GM21576 (cell line): ENCODE results near the gene CDH8.

Source experiments
- ATAC-seq: cut with Tn5 transposase; IDR thresholded peaks from one replicate; pipeline ENCODE4 v1.9.1; 2021; ENCODE audit warnings: mild to moderate bottlenecking, moderate library complexity; ENCODE audit not compliant: unreplicated experiment

CDH8 gene

DNA sequence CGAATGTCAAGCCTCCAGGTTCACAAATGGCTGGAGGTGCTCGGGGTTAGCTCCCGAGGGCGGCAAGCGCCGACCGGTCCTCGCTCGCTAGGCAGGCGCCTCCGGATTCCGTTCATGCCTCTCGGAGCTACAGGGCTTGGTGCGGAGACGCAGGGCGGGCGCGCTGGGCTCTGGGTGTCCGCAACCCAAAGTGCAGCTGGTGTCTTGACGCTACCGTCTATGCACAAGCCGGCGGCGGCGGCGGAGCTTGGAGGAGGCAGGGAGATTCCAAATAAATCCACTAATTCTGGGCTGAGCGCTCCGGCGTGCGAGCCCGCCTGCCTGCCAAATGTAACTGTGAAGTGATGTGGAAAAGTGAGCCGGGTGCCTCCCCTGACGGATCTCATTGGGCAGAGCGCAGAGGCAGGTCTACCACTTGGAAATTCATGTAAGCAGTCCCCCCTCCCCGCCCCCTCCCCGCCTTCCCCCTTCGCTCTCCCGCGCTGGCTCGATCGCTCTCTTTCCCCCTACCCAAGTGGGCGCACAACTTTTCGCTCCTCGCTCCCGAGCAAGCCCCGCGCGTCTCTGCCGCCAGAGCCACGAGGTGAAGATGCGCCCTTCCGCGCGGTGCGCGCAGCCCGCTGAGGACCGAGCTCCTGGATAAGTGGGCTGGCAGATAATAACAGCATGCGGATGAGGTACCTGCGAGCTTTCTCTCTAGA, at the start of gene CDH8:
Gene CDH8 (minus strand): TSS at position 338 of the 701 bp plus-strand sequence. CDS start 15,035 bp downstream, outside the sequence.
- no peak for ATAC-seq

- ATAC-seq = no peak
These were observed 43.0 kb upstream of the CDH8 start for GRCh38 chr16:62079236-62079635.

DNA sequence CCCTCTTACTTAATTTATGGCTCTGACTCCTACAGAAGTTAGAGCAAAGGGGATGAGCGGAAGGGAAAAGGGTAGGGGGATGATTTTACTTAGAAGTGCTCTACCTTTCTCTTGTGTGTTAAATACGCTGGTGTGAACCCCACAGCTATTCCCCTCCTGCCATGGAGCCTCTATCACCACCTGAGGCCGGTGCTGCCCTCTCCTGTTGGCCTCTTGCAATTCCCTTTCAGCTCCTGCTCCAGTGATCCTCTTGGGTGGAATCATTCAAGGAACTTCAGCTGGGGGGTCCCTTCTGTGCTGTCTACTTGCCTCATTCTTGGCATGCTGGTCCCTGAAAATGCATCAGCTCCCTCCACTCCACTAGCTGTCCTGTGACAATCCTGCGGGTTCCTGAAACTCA, 41.8 kb upstream of the CDH8 start:
- no peak for ATAC-seq

DNA sequence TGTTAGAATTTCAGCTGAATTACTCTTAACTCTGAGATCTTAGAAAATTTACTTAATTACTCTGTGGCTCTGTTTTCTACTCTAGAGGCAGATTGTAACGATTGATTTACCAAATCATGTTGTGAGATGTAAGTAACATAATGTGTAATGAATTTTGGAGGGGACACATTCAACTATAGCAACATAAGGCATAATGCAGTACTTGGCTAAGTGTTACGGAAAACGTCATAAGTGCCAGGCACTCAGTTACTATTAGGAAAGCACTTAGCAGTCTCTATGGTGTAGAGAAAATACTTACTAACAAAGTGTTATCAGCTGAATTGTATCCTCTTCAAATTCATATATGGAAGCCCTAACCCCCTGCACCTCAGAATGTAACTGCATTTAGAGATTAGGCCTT, 40.6 kb upstream of the CDH8 start:
- ATAC-seq = no peak

DNA sequence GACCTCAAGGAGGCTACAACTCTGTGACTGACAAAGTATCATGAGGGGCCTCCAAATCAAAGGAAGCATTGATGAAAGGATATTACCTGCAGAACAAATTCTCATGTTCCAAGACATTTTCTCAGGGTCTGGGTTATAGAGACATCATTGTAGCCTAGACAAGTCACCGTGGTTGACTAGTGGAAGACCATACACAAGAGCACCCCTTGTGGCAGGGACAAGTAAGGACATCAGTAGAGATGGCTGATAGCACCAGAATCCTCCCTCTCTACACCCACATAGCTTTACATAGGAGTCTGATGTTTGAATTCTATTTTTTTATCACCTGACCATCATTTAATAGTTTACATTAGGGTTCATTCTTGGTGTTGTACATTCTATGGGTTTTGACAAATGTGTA, 32.5 kb upstream of the CDH8 start:
- ATAC-seq = no peak

DNA sequence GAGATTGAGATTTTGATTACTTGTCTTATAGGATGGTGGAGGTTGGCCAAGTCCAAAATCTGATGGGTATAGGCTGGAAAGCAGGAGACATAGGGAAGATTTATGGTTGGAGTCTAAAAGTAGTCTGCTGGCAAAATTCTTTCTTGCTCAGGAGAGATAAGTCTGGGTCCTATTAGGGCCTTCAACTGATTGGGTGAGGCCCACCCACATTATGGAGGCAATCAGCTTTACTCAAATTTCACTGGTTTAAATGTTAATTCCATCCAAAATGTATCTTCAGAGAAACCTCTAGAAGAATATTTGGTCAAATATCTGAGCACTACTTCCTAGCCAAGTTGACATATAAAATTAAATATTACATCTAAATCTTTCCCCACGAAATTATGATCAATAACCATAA, 31.7 kb upstream of the CDH8 start:
- ATAC-seq = no peak

DNA sequence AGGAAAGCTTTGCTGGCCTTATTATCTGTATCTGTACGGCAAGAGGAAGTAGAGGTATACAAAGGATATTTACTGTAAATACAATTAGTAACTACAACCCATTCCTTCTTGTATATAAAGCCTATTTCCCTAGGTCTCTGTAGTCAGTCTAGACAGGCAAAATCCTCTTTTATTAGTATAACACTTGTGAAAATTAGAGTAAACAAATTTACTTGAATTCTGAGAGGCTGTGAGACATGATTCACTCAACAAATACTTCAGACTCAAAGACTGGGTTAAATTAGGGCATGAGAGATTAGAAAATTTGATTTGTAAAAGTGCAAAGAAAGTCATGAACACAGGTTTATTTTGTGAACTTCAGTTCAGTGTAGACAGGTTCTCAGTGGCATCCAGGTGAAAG, 30.9 kb upstream of the CDH8 start:
- ATAC-seq = no peak

- ATAC-seq = no peak
These were observed 30.5 kb upstream of the CDH8 start for GRCh38 chr16:62066747-62067146.

DNA sequence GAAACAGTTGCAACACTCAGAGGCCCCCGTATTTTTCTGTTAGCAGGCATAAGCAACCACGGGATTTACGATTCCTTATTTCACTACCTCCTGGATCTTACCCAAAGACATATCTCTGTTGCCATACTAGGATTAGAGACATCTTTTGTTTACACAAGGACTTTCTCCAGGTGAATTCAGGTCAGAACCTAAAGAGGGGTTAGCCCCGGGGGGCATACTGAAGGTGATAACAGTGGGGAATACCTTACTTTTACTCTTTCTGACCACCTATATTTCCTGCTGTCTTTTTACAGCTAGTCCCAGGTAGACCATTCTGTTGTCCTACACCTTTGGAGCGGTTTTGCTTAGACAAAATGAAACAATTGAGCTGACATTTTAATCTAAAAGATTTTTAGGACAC, 27.9 kb upstream of the CDH8 start:
- ATAC-seq = no peak

DNA sequence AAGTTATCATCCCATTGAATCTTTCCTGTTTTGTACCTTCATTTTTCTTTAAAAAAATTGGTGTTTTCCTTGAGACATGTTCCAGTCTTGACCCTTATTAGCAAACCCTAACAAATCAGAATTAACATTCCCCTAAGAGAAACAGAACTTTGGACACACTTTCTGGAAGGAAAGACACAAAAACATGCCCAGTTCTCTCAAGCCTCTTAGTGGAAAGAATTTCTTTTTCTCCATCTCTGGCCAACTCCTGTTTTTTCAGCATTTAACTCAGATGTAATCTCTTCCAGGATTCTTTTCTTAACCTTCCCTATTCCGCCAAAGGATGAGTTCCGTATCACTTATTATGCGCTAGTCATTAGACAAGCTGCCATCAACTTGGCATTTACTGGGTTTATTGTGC, 23.9 kb upstream of the CDH8 start:
- ATAC-seq = no peak

GRCh38 chr16:62059527-62059926, 23.3 kb upstream of the CDH8 start:
- ATAC-seq = no peak

- ATAC-seq = no peak
These were observed 22.2 kb upstream of the CDH8 start for GRCh38 chr16:62058412-62058811.

DNA sequence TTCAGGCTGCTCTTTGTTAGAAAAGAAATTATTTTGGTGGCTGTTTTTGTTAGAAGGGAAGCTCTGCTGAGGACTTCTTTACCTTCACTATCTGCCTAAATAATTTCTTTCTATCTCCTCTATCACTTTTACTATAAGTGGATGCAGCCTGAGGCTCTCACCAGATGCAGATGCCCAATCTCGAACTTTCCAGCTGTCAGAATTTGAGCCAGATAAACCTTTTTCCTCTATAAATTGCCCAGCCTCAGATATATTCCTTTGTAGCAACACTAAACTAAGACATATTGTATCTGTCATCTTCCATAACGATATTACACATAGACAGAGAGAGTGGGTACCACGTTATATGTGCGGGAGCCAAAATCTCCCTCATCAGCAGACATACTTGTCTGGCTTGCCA, 15.7 kb upstream of the CDH8 start:
- ATAC-seq = no peak

GRCh38 chr16:62050793-62051192, 14.6 kb upstream of the CDH8 start:
- no peak for ATAC-seq

DNA sequence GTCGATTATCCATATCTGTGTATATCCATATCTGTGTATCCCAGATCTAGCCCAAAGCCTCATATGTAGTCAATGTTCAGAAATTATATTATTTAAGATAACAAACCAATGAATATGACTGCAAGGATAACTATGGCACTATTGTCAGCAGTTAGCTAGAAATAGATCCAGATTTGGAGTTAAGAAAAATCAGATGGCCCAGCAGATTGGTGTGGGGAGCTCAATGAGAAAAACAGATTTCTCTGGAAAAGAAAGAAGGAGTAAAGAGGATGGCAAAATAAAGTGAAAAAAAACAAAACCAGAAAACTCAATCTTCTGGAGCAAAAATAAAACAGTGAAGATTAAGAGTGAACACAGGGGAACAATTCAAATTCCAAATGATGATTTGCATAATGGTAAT, 10.6 kb upstream of the CDH8 start:
- no peak for ATAC-seq

GRCh38 chr16:62041401-62041800, 5.2 kb upstream of the CDH8 start:
- no peak for ATAC-seq

DNA sequence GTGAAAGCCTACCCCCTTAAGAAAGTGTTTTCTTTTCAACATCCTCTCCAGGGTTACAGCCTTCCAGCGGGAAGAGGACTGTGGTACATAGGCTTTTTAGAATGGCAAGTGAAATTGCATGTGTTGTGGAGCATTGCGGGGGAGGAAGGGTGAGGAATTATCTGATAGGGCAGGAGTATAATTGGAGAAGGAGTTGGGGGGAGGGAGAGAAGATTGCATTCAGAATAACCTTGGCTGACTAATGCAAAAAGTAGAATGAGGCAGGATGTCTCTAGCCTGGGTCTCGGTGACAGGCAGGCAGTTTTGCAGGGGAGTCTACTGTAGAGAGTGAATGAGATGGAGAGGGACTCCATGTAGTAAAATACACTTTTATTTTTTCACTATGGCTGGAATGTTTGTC, 2.4 kb upstream of the CDH8 start:
- no peak for ATAC-seq

- ATAC-seq = no peak
These were observed 2.0 kb upstream of the CDH8 start for GRCh38 chr16:62038225-62038624.

DNA sequence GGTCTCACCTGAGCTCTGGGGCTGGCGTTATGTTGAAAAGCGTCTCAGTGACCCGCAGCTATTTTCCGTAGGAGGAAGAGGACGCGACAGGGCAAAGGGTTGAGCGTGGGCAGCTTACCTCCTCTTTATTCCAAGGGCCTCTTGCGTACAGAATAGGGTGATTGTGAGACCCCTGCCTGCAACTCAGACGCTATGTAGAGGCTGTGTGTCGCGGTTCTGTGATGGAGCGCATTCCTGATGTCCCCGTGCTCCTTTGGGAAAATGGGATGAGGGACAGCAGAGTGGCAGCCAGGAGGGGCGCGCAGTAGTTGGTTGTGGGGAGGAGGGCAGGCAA, 531 bp upstream of the CDH8 start:
- ATAC-seq = no peak

GRCh38 chr16:62035115-62036092, 834 bp downstream of the CDH8 start:
- ATAC-seq = no peak

DNA sequence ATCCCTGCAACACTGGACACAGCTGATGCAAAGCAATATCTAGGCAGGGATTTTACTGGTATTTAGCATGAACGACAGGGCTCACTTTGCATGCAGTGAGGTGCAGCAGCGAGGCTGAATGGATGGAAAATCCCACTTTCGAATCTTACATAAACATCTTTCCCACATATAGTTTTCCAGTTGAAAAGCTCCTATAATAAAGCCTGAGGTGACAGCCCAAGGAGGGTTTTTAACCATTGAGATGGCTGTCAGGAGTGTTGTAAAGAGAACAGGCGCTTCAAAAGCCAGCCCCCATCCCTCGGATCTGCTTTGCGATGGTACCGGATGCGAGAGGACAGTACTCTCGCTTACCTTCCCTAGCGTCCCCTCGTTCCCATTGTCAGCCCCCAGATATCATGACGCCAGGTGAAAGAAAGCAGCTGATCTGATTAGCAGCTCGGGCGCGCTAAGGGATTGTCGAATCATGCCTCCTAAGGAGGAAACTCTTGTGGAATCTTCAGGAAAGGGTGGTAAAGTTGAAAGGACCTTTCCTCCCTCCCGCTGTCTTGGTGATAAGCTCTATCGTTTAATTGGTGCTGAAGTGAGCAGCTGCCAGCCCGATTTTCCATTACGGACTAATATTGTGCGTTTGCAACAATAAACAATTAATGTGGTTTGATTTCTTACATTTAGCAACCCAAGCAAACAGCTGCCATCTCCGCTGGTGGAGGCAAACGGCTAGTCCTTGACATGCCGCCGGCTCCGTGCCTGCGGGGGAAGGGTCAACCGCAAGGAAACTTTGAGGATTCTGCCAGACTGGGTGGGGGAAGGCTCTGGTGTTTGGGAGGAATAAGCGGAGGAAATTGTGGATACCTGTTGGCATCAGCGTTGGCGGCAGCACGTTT, 1.8 kb downstream of the CDH8 start:
- ATAC-seq = no peak
